DND-41 (cell line): ENCODE measurements around the gene ERP29.

Experiments used
- ATAC-seq: fragments of 200-7000 bp; cut with Tn5 transposase; 3 replicates; pipeline ENCODE4 v1.9.1; 2021; ENCODE audit warnings: low read depth; ENCODE audit not compliant: insufficient read depth
- DNase-seq: peaks from one replicate; pipeline ENCODE4 v3.0.0-alpha.2; 2020
- H2AFZ ChIP-seq: 2 replicates; pipeline ENCODE4 v1.6.0; 2012; ENCODE audit warnings: low read depth, low read length
- H3K27ac ChIP-seq: 2 replicates; pipeline ENCODE4 v1.5.1; 2012; ENCODE audit warnings: low read length, inconsistent platforms
- H3K27me3 ChIP-seq: fragments of 200-600 bp; sonication (generic); 2 replicates; pipeline ENCODE4 v1.6.0; 2012; ENCODE audit warnings: low read length, mild to moderate bottlenecking, inconsistent platforms; ENCODE audit not compliant: insufficient read depth, poor library complexity
- H3K36me3 ChIP-seq: 2 replicates; pipeline ENCODE4 v1.5.1; 2012; ENCODE audit warnings: low read length, inconsistent platforms; ENCODE audit not compliant: insufficient read depth
- H3K4me1 ChIP-seq: 2 replicates; pipeline ENCODE4 v1.5.1; 2012; ENCODE audit warnings: mild to moderate bottlenecking, low read length; ENCODE audit not compliant: insufficient read depth
- H3K4me2 ChIP-seq: 2 replicates; pipeline ENCODE4 v1.6.0; 2012; ENCODE audit warnings: mild to moderate bottlenecking, moderate library complexity, low read length, inconsistent platforms; ENCODE audit not compliant: insufficient read depth
- H3K4me3 ChIP-seq, 2 experiments: fragments of 200-600 bp in 1 of 2; shearing (Covaris generic) in 1 of 2; 2 replicates each; pipeline ENCODE4 v1.5.1; 2012 to 2016; ENCODE audit warnings: inconsistent platforms in 2 of 2, low read length in 2 of 2, mild to moderate bottlenecking in 2 of 2, low read depth in 1 of 2, moderate library complexity in 1 of 2
- H3K79me2 ChIP-seq: 2 replicates; pipeline ENCODE4 v1.6.0; 2012; ENCODE audit warnings: low read length, inconsistent platforms; ENCODE audit not compliant: insufficient read depth
- H3K9ac ChIP-seq: 2 replicates; pipeline ENCODE4 v1.6.0; 2012; ENCODE audit warnings: low read depth, mild to moderate bottlenecking, inconsistent platforms, low read length, moderate library complexity
- H3K9me3 ChIP-seq: 2 replicates; pipeline ENCODE4 v1.5.1; 2012; ENCODE audit warnings: low read length, moderate library complexity, mild to moderate bottlenecking, inconsistent platforms; ENCODE audit not compliant: insufficient read depth, severe bottlenecking
- H4K20me1 ChIP-seq: 2 replicates; pipeline ENCODE4 v1.6.0; 2012; ENCODE audit warnings: low read length; ENCODE audit not compliant: insufficient read depth
- EZH2 ChIP-seq: IDR thresholded peaks from 3 replicates; pipeline ENCODE4 v1.6.1; 2012; ENCODE audit warnings: borderline replicate concordance, low read depth, mild to moderate bottlenecking, moderate library complexity, low read length, inconsistent platforms; ENCODE audit not compliant: severe bottlenecking
- TF ChIP-seq, protein P1 (sequence below): IDR thresholded peaks from 2 replicates; pipeline ENCODE4 v1.5.1; 2012; ENCODE audit warnings: borderline replicate concordance, low read length, moderate library complexity, mild to moderate bottlenecking; ENCODE audit not compliant: poor library complexity, severe bottlenecking; ENCODE audit errors: extremely low read depth

ERP29 gene

DNA sequence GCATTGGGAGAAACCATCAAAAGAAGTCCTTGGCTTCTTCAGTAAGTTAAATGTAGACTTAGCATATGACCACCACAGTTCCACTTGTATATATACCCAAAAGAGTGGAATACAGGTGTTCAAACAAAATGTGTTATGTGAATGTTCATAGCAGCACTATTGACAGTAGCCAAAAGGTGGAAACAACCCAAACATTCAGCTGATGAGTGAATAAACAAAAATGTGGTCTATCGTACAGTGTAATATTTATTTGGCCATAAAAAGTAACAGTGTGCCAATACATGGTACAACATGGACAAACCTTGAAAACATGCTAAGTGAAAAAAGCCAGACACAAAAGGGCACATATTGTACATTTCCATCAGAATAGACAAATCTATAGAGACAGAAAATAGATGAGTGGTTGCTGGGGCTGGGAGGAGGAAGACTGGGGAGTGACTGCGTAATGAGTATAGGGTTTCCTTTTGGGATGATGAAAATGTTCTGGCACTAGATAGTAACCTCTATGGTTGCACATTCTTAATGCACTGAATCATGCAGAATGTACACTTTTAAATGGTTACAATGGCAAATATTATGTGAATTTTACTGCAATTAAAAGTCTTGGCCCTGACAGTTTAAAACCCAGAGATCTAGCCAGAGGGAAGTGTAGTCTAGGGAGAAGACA lies 5.5 kb downstream of the ERP29 start:
- H3K9me3 ChIP-seq = no peaks in the 10 kb centered on the region
- H3K27ac ChIP-seq = no peak overlapping the region
- H3K4me2 ChIP-seq = no peak overlapping the region
- H2AFZ ChIP-seq = no peak overlapping the region
- H3K36me3 ChIP-seq = peaks cover 79% of the 10 kb centered on the region
- no peak overlapping the region for H3K4me3 ChIP-seq
- H3K9ac ChIP-seq = no peak overlapping the region
- H4K20me1 ChIP-seq = peaks cover 67% of the 10 kb centered on the region
- no peak for DNase-seq
- no peaks in the 10 kb centered on the region for H3K27me3 ChIP-seq
- TF ChIP-seq, protein P1, sequence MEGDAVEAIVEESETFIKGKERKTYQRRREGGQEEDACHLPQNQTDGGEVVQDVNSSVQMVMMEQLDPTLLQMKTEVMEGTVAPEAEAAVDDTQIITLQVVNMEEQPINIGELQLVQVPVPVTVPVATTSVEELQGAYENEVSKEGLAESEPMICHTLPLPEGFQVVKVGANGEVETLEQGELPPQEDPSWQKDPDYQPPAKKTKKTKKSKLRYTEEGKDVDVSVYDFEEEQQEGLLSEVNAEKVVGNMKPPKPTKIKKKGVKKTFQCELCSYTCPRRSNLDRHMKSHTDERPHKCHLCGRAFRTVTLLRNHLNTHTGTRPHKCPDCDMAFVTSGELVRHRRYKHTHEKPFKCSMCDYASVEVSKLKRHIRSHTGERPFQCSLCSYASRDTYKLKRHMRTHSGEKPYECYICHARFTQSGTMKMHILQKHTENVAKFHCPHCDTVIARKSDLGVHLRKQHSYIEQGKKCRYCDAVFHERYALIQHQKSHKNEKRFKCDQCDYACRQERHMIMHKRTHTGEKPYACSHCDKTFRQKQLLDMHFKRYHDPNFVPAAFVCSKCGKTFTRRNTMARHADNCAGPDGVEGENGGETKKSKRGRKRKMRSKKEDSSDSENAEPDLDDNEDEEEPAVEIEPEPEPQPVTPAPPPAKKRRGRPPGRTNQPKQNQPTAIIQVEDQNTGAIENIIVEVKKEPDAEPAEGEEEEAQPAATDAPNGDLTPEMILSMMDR = no peak
- TF ChIP-seq EZH2 = no peak
- peaks cover 20% of the 10 kb centered on the region for H3K4me1 ChIP-seq
- no peak for ATAC-seq
- peaks cover 87% of the 10 kb centered on the region for H3K79me2 ChIP-seq

DNA sequence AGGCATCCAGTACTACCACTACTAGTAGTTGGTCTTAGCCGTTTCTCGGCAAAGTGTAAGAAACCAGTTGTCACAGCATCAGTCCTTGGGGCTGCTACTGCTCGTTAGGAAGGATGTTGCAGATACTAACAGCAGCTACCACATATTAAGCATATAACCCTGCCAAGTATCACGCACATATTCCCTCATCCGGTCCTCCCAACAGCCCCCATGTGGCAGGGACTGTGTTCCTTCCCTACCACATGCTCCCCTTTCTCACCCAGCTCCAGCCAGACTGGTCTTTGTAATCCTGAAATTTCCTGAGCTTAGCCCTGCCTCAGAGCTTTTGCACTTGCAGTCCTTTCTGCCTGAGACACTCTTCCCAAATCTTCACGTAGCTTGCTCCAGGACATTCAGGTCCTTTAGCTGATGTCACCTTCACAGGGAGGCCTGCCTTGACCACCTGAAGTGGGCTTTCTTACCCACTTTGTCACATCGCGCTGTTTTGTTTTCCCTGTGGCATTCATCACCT lies 7.8 kb downstream of the ERP29 start:
- Histone ChIP-seq H3K4me1 (0 out of 2 replicates have a peak, but pooled peaks cover under 1% of the 10 kb centered on the region), H4K20me1 (peaks cover 57% of the 10 kb centered on the region), H3K27ac (no peak overlapping the region), H3K9me3 (no peaks in the 10 kb centered on the region), H3K9ac (no peak overlapping the region), H3K79me2 (peaks cover 64% of the 10 kb centered on the region), H3K4me3 (no peak overlapping the region), H3K36me3 (peaks cover 84% of the 10 kb centered on the region), H2AFZ (no peak overlapping the region), H3K4me2 (no peak overlapping the region), H3K27me3 (no peaks in the 10 kb centered on the region)
- ATAC-seq (no peak), DNase-seq (no peak)
- no peak for TF ChIP-seq EZH2
- TF ChIP-seq, protein P1 = no peak

DNA sequence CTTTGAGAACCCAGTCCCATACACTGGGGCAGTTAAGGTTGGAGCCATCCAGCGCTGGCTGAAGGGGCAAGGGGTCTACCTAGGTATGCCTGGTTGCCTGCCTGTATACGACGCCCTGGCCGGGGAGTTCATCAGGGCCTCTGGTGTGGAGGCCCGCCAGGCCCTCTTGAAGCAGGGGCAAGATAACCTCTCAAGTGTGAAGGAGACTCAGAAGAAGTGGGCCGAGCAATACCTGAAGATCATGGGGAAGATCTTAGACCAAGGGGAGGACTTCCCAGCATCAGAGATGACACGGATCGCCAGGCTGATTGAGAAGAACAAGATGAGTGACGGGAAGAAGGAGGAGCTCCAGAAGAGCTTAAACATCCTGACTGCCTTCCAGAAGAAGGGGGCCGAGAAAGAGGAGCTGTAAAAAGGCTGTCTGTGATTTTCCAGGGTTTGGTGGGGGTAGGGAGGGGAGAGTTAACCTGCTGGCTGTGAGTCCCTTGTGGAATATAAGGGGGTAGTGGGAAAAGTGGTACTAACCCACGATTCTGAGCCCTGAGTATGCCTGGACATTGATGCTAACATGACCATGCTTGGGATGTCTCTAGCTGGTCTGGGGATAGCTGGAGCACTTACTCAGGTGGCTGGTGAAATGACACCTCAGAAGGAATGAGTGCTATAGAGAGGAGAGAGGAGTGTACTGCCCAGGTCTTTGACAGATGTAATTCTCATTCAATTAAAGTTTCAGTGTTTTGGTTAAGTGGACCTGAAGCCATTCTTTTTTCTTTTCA lies 9.2 kb downstream of the ERP29 start:
- ATAC-seq (0 out of 3 replicates have a peak, but pooled peaks have one; percentile 22), DNase-seq (no peak)
- Histone ChIP-seq H3K4me1 (no peaks in the 10 kb centered on the region), H3K79me2 (peaks cover 53% of the 10 kb centered on the region), H3K27me3 (no peaks in the 10 kb centered on the region), H3K27ac (no peak overlapping the region), H3K4me3 (no peak overlapping the region), H3K36me3 (peaks cover 78% of the 10 kb centered on the region), H3K9ac (no peak overlapping the region), H3K9me3 (no peaks in the 10 kb centered on the region), H3K4me2 (no peak overlapping the region), H2AFZ (no peak overlapping the region), H4K20me1 (peaks cover 49% of the 10 kb centered on the region)
- no peak for TF ChIP-seq EZH2
- TF ChIP-seq, protein P1 = no peak
